ENCODE measurements around the gene PPP1R14D. TPM values are rescaled to one million over a fixed set of nuclear protein-coding genes. Genes with fewer than 3 reads are reported as not detected.
A peak's percentile ranks its signal among the peaks of the same experiment; 100 is the strongest.

The PPP1R14D gene
- total RNA-seq, 1 experiment from 2014 or later: not detected

DNA sequence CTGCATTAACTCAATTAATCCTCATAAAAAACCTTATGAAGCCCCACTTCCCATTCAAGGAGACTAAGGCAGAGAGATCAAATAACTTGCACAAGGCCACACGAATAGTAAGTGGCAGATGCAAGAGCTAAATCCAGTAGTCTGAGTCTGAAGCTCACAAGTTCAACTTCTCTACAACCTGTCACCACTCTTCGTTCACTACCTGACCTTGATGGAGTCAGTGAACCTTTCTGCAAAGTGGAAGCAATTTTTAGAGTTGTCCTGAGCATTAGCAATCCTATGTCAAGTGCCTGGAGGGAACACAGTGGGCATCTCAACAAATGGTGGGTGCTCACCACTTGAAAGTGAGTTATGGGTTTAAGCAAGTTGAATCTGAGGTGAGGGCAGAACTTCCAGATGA, 13.2 kb upstream of the PPP1R14D start:
- no CpG with 5 or more reads among the region's 2 CpGs for whole genome bisulfite sequencing (ENCODE audit: extremely low coverage, insufficient read length, low lambda C conversion rate)
- TF ChIP-seq, protein P1, sequence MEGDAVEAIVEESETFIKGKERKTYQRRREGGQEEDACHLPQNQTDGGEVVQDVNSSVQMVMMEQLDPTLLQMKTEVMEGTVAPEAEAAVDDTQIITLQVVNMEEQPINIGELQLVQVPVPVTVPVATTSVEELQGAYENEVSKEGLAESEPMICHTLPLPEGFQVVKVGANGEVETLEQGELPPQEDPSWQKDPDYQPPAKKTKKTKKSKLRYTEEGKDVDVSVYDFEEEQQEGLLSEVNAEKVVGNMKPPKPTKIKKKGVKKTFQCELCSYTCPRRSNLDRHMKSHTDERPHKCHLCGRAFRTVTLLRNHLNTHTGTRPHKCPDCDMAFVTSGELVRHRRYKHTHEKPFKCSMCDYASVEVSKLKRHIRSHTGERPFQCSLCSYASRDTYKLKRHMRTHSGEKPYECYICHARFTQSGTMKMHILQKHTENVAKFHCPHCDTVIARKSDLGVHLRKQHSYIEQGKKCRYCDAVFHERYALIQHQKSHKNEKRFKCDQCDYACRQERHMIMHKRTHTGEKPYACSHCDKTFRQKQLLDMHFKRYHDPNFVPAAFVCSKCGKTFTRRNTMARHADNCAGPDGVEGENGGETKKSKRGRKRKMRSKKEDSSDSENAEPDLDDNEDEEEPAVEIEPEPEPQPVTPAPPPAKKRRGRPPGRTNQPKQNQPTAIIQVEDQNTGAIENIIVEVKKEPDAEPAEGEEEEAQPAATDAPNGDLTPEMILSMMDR (conservative IDR thresholded peaks at IDR 0.05): no peak
- peaks cover 25 to 26% of the 10 kb centered on the region in 2 experiments for H3K4me1 Mint-ChIP-seq

More for the DNA sequence above, 13.2 kb upstream of the PPP1R14D start:
- Mint-ChIP-seq H3K27me3 (ENCODE audit: low read depth) (peaks cover 4% of the 10 kb centered on the region), H3K27ac (no peak overlapping the region), H3K4me3 (peak overlapping the region in 1 of 2 experiments; percentile 14; a peak in 1 of 5 replicates), H3K36me3 (ENCODE audit: insufficient read depth in 1 of 3, low read depth in 3 of 3) (peaks cover 8 to 15% (median 10%) of the 10 kb centered on the region in 3 experiments), H3K9me3 (no peaks in the 10 kb centered on the region)
- Histone ChIP-seq H3K56ac (ENCODE audit: insufficient read length, low read depth, low read length) (no peak overlapping the region), H4K5ac (ENCODE audit: insufficient read length, low read depth, low read length) (no peak overlapping the region), H3K79me1 (ENCODE audit: insufficient read depth, low read depth, low read length, poor library complexity, severe bottlenecking) (peaks cover 5% of the 10 kb centered on the region), H2BK15ac (ENCODE audit: low read depth, low read length) (no peak overlapping the region), H2BK5ac (ENCODE audit: insufficient read length, low read length) (no peak overlapping the region), H4K20me1 (ENCODE audit: control insufficient read depth, insufficient read depth, insufficient read length) (no peaks in the 10 kb centered on the region), H4K8ac (replicated peaks; ENCODE audit: insufficient read length, low read depth, low read length) (no peak overlapping the region), H3K9me3 (ENCODE audit: control insufficient read depth, low read depth, low read length) (no peaks in the 10 kb centered on the region), H3K9ac (ENCODE audit: extremely low read depth, insufficient read length, low read length) (no peak overlapping the region), H4K91ac (ENCODE audit: insufficient read length, low read depth, low read length) (no peak overlapping the region), H2BK12ac (ENCODE audit: insufficient read length, low read depth, low read length) (no peak overlapping the region), H3K23ac (ENCODE audit: insufficient read length, low read depth, low read length) (no peak overlapping the region), H3K27ac (ENCODE audit: insufficient read length, low read depth, low read length) (no peak overlapping the region), H3K4ac (ENCODE audit: low read depth, low read length) (no peak overlapping the region), H3K23me2 (ENCODE audit: insufficient read length, low read depth, low read length, poor library complexity, severe bottlenecking) (peaks cover 11% of the 10 kb centered on the region), H3K18ac (ENCODE audit: insufficient read length, low read depth, low read length) (no peak overlapping the region), H3T11ph (ENCODE audit: low read length) (no peak overlapping the region), H3K27me3 (ENCODE audit: insufficient read depth, low read length) (no peaks in the 10 kb centered on the region), H2BK20ac (ENCODE audit: low read depth, low read length, poor library complexity, severe bottlenecking) (no peak overlapping the region), H2AK5ac (ENCODE audit: insufficient read length, low read length) (no peak overlapping the region), H3K14ac (ENCODE audit: insufficient read depth, low read length) (no peak overlapping the region), H3K4me1 (ENCODE audit: insufficient read depth, low read length) (peaks cover 13% of the 10 kb centered on the region), H3K79me2 (ENCODE audit: insufficient read depth, low read length) (peaks cover 8% of the 10 kb centered on the region; the same call in 1 of the 2 replicates), H3K4me2 (ENCODE audit: insufficient read depth, insufficient read length, low read length) (no peak overlapping the region), H2BK120ac (ENCODE audit: low read depth, low read length, poor library complexity, severe bottlenecking) (no peak overlapping the region), H2AFZ (ENCODE audit: low read length) (no peak overlapping the region)
- no peak for DNase-seq

Data from H9 (cell line).